ENCODE results near the gene WWOX.

Gene WWOX

GRCh38 chr16:78368121-78369102 lies 269.0 kb downstream of the WWOX start:
- DNase-seq, result no peak

- DNase-seq, result no peak
Measured at GRCh38 chr16:78372277-78372676, 272.8 kb downstream of the WWOX start.

GRCh38 chr16:78375055-78375679 lies 275.7 kb downstream of the WWOX start:
- DNase-seq, result no peak

- no peak for DNase-seq
Measured at GRCh38 chr16:78376452-78376851, 277.0 kb downstream of the WWOX start.

- no peak for DNase-seq
Measured at GRCh38 chr16:78377312-78377711, 277.9 kb downstream of the WWOX start.

GRCh38 chr16:78381060-78381459 lies 281.6 kb downstream of the WWOX start:
- no peak for DNase-seq

- no peak for DNase-seq
Measured at GRCh38 chr16:78383118-78383517, 283.7 kb downstream of the WWOX start.

- no peak for DNase-seq
Measured at GRCh38 chr16:78385086-78385805, 285.8 kb downstream of the WWOX start.

- DNase-seq, result no peak
Measured at GRCh38 chr16:78386557-78387324, 287.3 kb downstream of the WWOX start.

- no peak for DNase-seq
Measured at GRCh38 chr16:78389009-78389498, 289.6 kb downstream of the WWOX start.

- DNase-seq, result no peak
Measured at GRCh38 chr16:78390092-78390491, 290.6 kb downstream of the WWOX start.

GRCh38 chr16:78390508-78391324 lies 291.3 kb downstream of the WWOX start:
- no peak for DNase-seq

GRCh38 chr16:78392585-78393195 lies 293.2 kb downstream of the WWOX start:
- DNase-seq, result no peak

GRCh38 chr16:78395035-78395434 lies 295.6 kb downstream of the WWOX start:
- DNase-seq, result no peak

- DNase-seq, result no peak
Measured at GRCh38 chr16:78396046-78396445, 296.6 kb downstream of the WWOX start.

- DNase-seq, result no peak
Measured at GRCh38 chr16:78396673-78397072, 297.2 kb downstream of the WWOX start.

GRCh38 chr16:78399384-78399783 lies 299.9 kb downstream of the WWOX start:
- DNase-seq, result no peak

- no peak for DNase-seq
Measured at GRCh38 chr16:78402833-78403232, 303.4 kb downstream of the WWOX start.

GRCh38 chr16:78405040-78405439 lies 305.6 kb downstream of the WWOX start:
- no peak for DNase-seq

- no peak for DNase-seq
Measured at GRCh38 chr16:78405833-78406232, 306.4 kb downstream of the WWOX start.

- DNase-seq, result no peak
Measured at GRCh38 chr16:78407191-78407590, 307.7 kb downstream of the WWOX start.

All from stimulated activated CD4-positive, alpha-beta T cell treated with anti-CD3 and anti-CD28 coated beads, Interleukin-4, amount 100 ng/mL, for 24 hours (primary cell).